Activated effector memory CD4-positive, alpha-beta T cell treated with anti-CD3 and anti-CD28 coated beads, Interleukin-2, amount 50 U/mL, for 16 hours (primary cell): ENCODE results near the gene FOXI2.

Source experiments
- DNase-seq: peaks from one replicate; pipeline ENCODE4 v3.0.0-alpha.2; 2020

FOXI2 gene

DNA sequence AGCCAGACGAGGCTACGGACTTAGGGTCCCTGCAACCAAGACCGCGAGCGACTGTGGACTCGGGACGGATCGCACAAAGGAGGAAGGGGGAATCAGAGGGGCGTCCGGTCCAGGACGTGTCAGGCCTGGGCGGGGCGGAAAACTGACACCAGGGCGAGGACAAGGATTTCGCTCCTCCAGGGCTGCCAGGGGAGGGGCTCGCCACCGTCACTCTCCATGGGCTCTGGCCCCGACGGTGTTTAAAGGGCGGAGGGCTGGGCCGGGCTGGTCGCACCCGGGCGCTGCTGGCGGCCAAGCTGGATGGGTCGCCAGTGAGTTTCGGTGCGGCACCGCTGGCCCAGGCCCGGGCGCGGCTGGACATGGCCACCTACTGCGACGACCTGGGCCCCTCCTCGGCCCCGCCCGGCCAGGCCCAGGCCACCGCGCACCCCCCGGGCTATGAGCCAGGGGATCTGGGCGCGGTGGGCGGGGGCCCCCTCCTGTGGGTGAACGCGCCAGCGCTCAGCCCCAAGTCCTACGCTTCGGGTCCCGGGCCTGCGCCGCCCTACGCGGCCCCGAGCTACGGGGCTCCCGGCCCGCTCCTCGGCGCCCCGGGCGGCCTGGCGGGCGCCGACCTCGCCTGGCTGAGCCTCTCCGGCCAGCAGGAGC is at the start of gene FOXI2:
TSS of gene FOXI2 (plus strand) at position 271 of the 648 bp plus-strand sequence. CDS start at position 360, 89 bp downstream.
- no peak for DNase-seq

GRCh38 chr10:127687548-127687947 is 49.4 kb upstream of the FOXI2 start:
- no peak for DNase-seq

DNA sequence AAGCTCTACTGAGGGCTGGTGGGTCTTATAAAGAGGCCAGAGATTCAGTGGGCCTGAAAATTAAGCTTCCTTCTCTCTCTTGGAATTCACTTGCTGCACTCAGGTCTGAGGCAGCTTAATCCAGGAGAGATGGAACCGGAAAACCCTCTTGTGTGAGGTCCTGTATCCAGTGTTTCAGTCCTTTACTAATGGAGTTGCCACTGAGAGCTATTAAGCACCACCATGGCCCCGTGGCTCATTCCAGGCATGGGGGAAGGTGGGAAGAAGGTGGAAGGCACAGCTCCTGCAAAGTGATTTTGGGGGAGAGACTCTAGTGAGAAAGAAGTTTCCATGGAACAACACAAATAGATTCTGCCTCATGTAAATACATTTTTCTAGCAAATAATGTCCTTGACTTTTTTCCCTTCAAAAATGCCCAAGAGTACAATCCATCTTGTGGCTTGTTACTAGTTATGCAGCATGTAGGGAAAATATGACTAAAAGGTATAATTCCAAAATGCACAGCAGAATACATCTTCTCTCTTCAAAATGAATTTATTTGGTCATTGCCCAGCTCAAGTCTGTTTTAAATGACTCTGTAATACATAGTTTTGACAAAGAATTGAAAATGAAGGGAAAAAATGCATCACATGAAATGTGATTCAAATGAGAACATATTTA is 46.7 kb upstream of the FOXI2 start:
- DNase-seq = no peak

- no peak for DNase-seq
These were observed 42.3 kb upstream of the FOXI2 start for GRCh38 chr10:127694580-127695193.

DNA sequence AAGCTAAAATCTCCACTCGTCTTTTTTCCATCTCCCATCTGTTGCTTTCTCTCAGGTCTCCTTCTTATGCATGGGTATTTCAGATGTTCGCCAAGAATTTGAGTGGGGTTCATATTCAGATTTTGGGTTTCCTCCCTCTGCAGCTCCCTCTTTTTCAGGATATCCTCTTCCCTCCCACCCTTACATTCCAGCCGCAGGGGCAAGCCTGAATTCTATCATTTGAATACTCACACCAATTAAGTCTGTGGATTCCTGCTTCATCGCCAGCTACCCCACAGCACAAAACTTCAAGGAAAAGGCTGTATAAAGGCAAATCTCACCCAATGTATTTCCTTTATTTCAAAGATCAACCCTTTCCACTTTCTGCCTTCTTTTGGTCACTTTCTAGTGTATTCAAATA is 41.6 kb upstream of the FOXI2 start:
- no peak for DNase-seq

- no peak for DNase-seq
These were observed 38.1 kb upstream of the FOXI2 start for GRCh38 chr10:127698886-127699285.

DNA sequence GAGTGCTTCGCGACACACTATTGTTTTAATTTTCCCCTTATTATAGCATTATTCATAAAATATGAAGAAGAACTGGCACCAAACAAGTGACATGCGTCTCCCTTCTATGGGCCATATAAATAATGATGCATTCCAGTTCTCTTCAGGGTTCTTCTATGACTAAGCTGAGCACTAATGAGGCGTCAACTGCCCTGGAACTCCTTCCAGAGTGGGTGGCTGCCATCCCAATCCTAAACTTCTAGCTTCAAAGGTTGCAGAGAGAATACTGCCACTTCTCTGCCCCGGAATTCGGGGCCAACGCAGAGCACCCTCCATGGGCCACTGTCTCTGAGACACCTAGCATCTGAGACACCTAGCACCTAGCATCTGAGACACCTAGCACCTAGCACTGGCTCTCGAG is 37.7 kb upstream of the FOXI2 start:
- DNase-seq = no peak

GRCh38 chr10:127702271-127702670 is 34.7 kb upstream of the FOXI2 start:
- DNase-seq = no peak

DNA sequence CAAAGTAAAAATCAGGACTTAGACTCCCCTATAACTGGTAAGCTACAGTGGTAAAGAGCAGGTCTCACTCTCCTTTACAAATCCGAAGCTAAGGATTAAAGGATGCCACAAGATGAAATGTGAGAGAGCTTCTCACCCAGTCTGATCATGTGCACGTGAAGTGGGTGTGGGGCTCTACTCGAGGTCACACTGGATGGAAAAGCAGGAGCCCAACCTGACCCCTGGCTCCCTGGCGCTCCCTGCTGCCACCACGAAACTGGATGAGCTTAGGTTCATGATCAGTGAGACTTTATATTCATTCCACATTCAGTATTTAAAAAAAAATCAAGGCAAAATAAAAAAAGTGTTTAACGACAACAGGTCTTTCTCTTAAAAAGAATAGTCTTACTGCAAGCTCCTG is 21.7 kb upstream of the FOXI2 start:
- DNase-seq = no peak

- no peak for DNase-seq
These were observed 21.1 kb upstream of the FOXI2 start for GRCh38 chr10:127715782-127716378.

DNA sequence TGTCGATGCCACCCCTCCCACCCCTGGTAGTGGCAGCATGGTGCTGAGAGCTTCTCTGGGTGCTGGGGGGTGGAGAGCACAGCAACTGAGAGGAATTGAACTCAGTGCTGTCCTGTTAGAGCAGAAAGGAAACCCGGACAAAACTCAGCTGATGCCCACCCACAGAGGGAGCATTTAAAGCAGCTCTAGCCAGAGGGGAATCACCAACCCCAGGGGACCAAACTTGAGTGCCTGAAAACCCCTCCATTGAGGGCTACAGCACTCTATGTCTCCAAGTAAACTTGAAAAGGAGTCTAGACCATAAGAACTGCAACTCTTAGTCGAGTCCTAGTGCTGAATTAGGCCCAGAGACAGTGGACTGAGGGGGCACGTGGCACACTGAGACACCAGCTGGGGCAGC is 16.8 kb upstream of the FOXI2 start:
- DNase-seq = no peak

GRCh38 chr10:127720903-127721302 is 16.1 kb upstream of the FOXI2 start:
- no peak for DNase-seq

DNA sequence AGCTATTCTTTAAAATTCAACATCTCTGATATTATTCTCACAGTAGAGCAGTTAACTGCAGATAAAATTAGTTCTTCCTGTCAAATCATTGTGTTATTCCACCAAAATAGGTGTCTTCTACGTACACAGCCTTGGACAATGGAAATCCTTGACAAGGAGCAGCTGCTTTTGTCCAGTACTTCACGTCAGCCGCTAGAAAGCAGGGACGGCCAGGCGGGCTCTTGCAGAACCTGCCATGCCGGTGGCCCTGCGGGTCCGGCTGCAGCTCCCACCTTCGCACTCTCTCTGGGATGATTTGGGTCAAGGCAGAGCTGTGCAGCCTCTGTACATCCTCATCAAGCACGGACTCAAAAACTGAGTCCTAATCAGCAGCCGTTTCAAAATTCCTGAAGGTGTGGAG is 2.2 kb upstream of the FOXI2 start:
- DNase-seq = no peak

GRCh38 chr10:127735156-127735555 is 1.8 kb upstream of the FOXI2 start:
- no peak for DNase-seq

- no peak for DNase-seq
These were observed 1.2 kb upstream of the FOXI2 start for GRCh38 chr10:127735723-127736221.

DNA sequence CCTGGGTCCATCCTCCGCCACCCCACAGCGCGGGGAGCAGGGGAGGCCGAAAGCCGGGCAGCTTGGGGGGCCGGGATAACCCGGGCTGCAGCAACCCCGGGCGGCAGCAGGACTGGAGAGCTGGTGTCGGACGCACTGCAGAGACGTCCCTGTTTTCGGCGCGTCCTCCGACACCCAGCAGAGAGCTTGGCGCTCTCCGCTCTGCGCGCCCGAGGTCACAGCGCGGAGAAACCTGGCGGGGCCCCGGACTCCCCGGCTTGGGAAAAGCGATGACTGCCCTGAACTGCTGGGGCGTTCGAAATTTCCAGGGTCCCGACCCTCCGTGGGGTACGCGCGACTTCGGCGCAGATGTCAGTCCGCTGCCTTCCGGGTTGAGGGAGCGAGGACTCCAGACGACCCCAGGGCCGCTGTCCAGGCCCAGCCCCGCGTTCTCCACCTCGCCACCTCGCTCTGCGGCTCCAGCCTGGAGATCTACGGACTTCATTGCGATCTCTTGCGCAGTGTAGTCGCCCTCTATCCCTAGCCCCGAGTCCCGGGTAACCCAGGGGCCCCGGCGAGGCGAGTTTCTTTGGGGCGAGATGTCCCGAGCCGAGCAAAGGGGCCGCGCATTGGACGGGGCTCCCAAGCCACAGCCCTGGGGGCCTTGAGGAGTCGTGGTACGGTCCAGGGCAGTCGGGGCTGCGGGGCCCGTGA is 617 bp upstream of the FOXI2 start:
- no peak for DNase-seq

GRCh38 chr10:127737563-127738511 is 852 bp downstream of the FOXI2 start:
- no peak for DNase-seq

GRCh38 chr10:127738512-127739424 is 1.8 kb downstream of the FOXI2 start:
- no peak for DNase-seq

- no peak for DNase-seq
These were observed 2.9 kb downstream of the FOXI2 start for GRCh38 chr10:127739908-127740307.

- DNase-seq = no peak
These were observed 3.6 kb downstream of the FOXI2 start for GRCh38 chr10:127740596-127740995.

GRCh38 chr10:127743205-127743604 is 6.2 kb downstream of the FOXI2 start:
- DNase-seq = no peak
